ENCODE data around the gene GMDS. TPM values are rescaled to one million over a fixed set of nuclear protein-coding genes. Genes with fewer than 3 reads are reported as not detected.

GMDS gene
- total RNA-seq, 2 donors from 2014 or later, result 25.4 to 29.5 TPM

DNA sequence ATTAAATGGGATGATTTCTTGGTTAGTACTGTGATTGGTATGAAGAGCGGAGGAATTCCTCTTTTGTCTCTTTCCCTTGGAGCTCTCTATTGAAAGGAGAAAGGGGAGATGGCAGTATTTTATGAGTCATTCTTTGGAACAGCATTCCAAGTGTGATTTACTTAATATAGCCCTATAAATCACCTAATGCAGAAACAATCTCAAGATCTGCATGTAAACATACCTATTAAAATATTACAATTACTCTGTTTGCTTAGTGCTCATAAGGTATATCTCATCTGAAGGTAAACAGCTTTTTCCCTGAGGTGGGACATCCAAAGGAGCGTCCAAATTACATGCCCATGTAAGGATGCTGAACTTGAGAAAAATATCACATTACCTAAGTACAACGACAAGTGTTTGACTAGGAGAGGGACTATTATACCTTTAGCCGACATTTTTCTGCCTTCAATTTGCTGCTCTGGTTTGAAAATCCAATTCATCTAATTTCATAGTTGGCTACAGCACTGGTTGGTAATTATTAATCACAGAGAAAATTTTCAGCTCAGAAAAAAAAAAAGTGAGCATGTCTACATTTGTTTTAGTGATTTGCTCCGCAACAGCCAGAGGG lies 406.7 kb downstream of the GMDS start:
- Mint-ChIP-seq H3K27ac (no peak overlapping the region), H3K27me3 (ENCODE audit: insufficient read depth) (no peaks in the 10 kb centered on the region), H3K36me3 (ENCODE audit: low read depth) (no peaks in the 10 kb centered on the region), H3K9me3 (no peaks in the 10 kb centered on the region), H3K4me1 (peaks cover 17% of the 10 kb centered on the region), H3K4me3 (no peak overlapping the region)
- Histone ChIP-seq H3K9me3 (ENCODE audit: control insufficient read depth, low read length) (no peaks in the 10 kb centered on the region), H3K27me3 (ENCODE audit: control insufficient read depth, insufficient read depth, low read length, poor library complexity, severe bottlenecking) (no peaks in the 10 kb centered on the region), H3K36me3 (ENCODE audit: control insufficient read depth, insufficient read depth, low read length) (no peaks in the 10 kb centered on the region), H3K27ac (ENCODE audit: low read depth, low read length) (peak overlapping the region; percentile 81), H3K9ac (ENCODE audit: extremely low read depth, low read length, poor library complexity, severe bottlenecking) (no peak overlapping the region), H3K4me1 (ENCODE audit: control insufficient read depth, insufficient read depth, low read length) (no peaks in the 10 kb centered on the region), H3K4me3 (ENCODE audit: low read length) (no peak overlapping the region)
- 87% methylated on average over 5 of the region's 5 CpGs; no CpG with 5 or more reads in 1 of the 2 experiments for WGBS, 2 experiments (ENCODE audit: insufficient coverage in 1 of 2, insufficient read length in 1 of 2)
- DNase-seq, result no peak
- no peak for TF ChIP-seq CTCF (conservative IDR thresholded peaks at IDR 0.05)

DNA sequence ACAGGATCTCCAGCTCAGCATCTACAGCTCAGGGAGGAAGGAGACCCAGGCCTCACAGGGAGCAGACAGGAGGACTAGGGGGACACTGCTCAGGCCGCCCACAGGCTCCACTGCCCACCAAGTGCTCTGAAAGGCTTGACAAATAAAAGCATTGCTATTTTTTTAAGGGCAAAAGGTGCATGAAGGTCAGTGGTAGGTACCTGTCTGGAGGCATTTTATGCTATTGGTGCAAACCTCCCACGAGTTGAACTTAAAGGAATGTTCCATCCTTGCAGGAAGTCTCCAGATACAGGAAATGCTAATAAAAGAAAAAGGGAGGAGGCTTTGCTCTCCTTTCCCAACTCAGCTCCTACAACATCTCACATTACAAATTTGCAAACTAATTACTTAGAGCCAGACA lies 407.6 kb downstream of the GMDS start:
- Histone ChIP-seq H3K4me3 (ENCODE audit: low read length) (no peak overlapping the region), H3K4me1 (ENCODE audit: control insufficient read depth, insufficient read depth, low read length) (no peaks in the 10 kb centered on the region), H3K9me3 (ENCODE audit: control insufficient read depth, low read length) (no peaks in the 10 kb centered on the region), H3K9ac (ENCODE audit: extremely low read depth, low read length, poor library complexity, severe bottlenecking) (no peak overlapping the region), H3K36me3 (ENCODE audit: control insufficient read depth, insufficient read depth, low read length) (no peaks in the 10 kb centered on the region), H3K27me3 (ENCODE audit: control insufficient read depth, insufficient read depth, low read length, poor library complexity, severe bottlenecking) (no peaks in the 10 kb centered on the region), H3K27ac (ENCODE audit: low read depth, low read length) (peak overlapping the region; percentile 81)
- no peak for TF ChIP-seq CTCF (conservative IDR thresholded peaks at IDR 0.05)
- Mint-ChIP-seq H3K9me3 (no peaks in the 10 kb centered on the region), H3K4me1 (peaks cover 17% of the 10 kb centered on the region), H3K36me3 (ENCODE audit: low read depth) (no peaks in the 10 kb centered on the region), H3K27me3 (ENCODE audit: insufficient read depth) (no peaks in the 10 kb centered on the region), H3K4me3 (no peak overlapping the region), H3K27ac (no peak overlapping the region)
- no peak for DNase-seq
- 40 to 55% methylated on average over 1 to 2 of the region's 2 CpGs for WGBS, 2 experiments (ENCODE audit: insufficient coverage in 1 of 2, insufficient read length in 1 of 2)

DNA sequence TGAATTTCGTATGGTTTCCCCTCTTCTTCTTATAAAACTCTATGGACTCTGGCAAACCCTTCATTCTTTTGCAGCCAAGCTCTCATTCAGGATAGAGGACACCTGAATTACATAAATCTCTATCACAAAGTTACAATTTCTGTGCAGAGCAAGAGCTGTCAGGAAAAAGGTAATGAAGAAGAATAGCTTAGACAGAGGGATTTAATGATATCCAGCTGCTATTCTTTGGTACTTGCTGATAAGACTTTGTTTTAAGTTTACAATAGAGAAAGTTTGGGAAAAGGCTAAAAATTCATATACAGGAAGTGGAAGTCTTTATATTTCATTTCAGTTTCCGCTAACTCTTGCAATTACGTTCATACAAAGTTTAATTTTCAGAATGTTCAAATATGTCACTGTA lies 408.7 kb downstream of the GMDS start:
- 94 to 100% methylated on average over 2 to 3 of the region's 3 CpGs for WGBS, 2 experiments (ENCODE audit: insufficient coverage in 1 of 2, insufficient read length in 1 of 2)
- no peak for TF ChIP-seq CTCF (conservative IDR thresholded peaks at IDR 0.05)
- Mint-ChIP-seq H3K9me3 (no peaks in the 10 kb centered on the region), H3K27ac (no peak overlapping the region), H3K36me3 (ENCODE audit: low read depth) (no peaks in the 10 kb centered on the region), H3K27me3 (ENCODE audit: insufficient read depth) (no peaks in the 10 kb centered on the region), H3K4me3 (no peak overlapping the region), H3K4me1 (peaks cover 17% of the 10 kb centered on the region)
- Histone ChIP-seq H3K27me3 (ENCODE audit: control insufficient read depth, insufficient read depth, low read length, poor library complexity, severe bottlenecking) (no peaks in the 10 kb centered on the region), H3K27ac (ENCODE audit: low read depth, low read length) (no peak overlapping the region), H3K4me3 (ENCODE audit: low read length) (no peak overlapping the region), H3K9me3 (ENCODE audit: control insufficient read depth, low read length) (no peaks in the 10 kb centered on the region), H3K9ac (ENCODE audit: extremely low read depth, low read length, poor library complexity, severe bottlenecking) (no peak overlapping the region), H3K36me3 (ENCODE audit: control insufficient read depth, insufficient read depth, low read length) (no peaks in the 10 kb centered on the region), H3K4me1 (ENCODE audit: control insufficient read depth, insufficient read depth, low read length) (no peaks in the 10 kb centered on the region)
- no peak for DNase-seq

Measured in endodermal cell (in vitro differentiated cells).